LNCaP clone FGC (cell line): ENCODE data around the gene VPS11.

Source experiments
- DNase-seq: peaks from one replicate; pipeline ENCODE4 v3.0.0-alpha.2; 2011; ENCODE audit warnings: low read depth
- H3K4me3 ChIP-seq: 2 replicates; pipeline ENCODE4 v1.5.1; 2011; ENCODE audit warnings: mild to moderate bottlenecking, low read depth, low read length, control low read depth
- TF ChIP-seq, protein P1 (sequence below): IDR thresholded peaks from 2 replicates; pipeline ENCODE4 v1.5.1; 2012; ENCODE audit warnings: mild to moderate bottlenecking; ENCODE audit not compliant: control insufficient read depth, insufficient read depth; ENCODE audit errors: extremely low read depth

Gene VPS11

GRCh38 chr11:119110439-119110838 is 42.8 kb downstream of the VPS11 start:
- TF ChIP-seq, protein P1, sequence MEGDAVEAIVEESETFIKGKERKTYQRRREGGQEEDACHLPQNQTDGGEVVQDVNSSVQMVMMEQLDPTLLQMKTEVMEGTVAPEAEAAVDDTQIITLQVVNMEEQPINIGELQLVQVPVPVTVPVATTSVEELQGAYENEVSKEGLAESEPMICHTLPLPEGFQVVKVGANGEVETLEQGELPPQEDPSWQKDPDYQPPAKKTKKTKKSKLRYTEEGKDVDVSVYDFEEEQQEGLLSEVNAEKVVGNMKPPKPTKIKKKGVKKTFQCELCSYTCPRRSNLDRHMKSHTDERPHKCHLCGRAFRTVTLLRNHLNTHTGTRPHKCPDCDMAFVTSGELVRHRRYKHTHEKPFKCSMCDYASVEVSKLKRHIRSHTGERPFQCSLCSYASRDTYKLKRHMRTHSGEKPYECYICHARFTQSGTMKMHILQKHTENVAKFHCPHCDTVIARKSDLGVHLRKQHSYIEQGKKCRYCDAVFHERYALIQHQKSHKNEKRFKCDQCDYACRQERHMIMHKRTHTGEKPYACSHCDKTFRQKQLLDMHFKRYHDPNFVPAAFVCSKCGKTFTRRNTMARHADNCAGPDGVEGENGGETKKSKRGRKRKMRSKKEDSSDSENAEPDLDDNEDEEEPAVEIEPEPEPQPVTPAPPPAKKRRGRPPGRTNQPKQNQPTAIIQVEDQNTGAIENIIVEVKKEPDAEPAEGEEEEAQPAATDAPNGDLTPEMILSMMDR: no peak
- no peak for DNase-seq
- no peak overlapping the region for H3K4me3 ChIP-seq

GRCh38 chr11:119111361-119111925 is 43.8 kb downstream of the VPS11 start:
- DNase-seq: no peak
- H3K4me3 ChIP-seq: no peak overlapping the region
- TF ChIP-seq, protein P1: no peak

DNA sequence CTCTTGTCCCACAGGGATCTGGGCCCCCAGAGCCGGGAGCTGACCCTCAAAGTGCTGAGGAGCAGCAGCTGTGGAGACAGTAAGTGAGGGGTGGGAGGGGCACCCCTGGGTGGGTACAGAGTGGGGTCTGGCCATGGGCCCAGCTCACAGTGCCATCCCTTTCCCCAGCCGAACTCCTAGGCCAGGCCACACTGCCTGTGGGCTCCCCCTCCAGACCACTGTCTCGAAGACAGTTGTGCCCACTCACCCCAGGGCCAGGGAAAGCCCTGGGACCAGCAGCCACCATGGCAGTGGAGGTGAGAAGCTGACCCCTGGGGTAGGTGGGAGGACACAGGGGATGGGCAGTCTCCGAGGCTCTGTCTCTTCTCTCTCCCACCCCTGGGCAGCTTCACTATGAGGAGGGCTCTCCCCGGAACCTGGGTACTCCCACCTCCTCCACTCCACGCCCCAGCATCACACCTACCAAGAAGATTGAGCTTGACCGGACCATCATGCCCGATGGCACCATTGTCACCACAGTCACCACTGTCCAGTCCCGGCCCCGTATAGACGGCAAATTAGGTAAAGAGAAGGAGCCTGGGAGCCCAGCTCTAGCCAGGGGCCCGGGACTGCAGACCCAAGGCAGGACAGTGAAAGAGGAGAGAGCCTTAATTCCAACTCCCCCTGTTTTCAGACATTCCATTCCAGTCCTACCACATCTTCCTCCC is 44.8 kb downstream of the VPS11 start:
- TF ChIP-seq, protein P1: no peak
- no peak for DNase-seq
- H3K4me3 ChIP-seq: no peak overlapping the region

- TF ChIP-seq, protein P1: no peak
- no peak for DNase-seq
- H3K4me3 ChIP-seq: no peak overlapping the region
These were observed 46.1 kb downstream of the VPS11 start for GRCh38 chr11:119113716-119114115.

DNA sequence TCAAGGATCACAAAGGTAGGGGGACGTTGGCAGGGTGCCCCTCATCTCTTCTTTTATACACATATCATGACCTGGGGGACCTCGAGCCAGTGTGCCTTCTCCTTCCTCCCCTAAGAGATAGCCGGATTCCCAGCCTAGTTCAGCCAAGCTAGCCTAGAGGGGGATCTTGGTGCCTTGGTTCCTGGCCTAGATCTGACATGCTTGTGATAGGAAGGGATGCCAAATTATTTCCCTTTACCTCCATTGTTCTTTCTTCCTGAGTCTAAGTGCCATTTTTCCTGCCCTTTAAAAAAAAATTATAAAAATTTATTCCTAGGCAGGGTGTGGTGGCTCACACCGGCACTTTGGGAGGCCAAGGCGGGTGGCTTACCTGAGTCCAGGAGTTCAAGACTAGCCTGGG is 46.7 kb downstream of the VPS11 start:
- no peak overlapping the region for H3K4me3 ChIP-seq
- DNase-seq: no peak
- TF ChIP-seq, protein P1: no peak

DNA sequence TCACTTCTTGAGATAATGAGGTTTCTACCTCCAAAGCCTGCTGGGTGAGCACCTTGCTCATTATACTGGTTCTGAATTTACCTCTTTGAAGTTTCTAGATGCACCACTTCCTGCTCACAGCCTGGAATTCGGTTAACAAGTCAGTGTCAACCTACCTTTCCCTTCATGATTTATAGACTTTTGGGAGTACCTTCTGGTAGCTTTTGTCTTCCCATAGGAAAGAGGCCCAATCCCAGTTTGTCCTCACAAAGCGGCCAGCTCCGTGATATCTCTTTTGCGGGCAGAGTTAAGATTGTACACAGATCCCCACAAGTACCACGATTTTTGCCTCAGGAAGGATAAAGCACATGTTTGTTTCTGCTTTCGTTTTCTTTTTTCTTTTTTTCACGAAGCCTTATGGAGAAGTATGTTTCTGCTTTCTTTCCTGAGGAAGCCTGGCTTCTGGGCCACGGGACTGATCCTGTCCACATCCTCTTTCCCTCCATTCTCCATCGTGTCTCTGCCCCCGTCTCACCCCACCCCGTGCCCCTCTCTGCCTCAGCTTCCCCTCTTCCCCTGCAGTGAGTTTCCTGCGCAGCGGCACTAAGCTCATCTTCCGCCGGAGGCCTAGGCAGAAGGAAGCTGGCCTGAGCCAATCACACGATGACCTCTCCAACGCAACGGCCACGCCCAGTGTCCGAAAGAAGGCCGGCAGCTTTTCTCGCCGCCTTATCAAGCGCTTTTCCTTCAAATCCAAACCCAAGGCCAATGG is 48.0 kb downstream of the VPS11 start:
- no peak for DNase-seq
- TF ChIP-seq, protein P1: no peak
- H3K4me3 ChIP-seq: no peak overlapping the region

DNA sequence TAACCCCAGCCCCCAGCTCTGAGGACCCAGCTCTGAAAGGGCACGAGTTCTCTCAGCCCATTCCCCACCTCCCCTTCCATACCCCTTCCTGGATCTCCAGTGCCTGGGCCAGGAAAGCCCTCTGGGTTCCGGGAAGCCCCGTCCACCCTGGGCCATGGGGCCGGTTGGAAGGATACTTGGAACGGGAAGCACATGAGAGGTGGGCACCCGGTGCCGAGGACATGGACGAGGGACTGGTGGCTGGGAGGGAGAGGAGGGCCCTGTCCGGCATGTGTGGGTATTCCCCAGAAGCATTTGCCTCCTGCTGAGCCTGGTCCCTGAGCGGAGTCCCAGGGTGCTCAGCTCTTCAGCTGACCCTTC is 48.6 kb downstream of the VPS11 start:
- DNase-seq: no peak
- TF ChIP-seq, protein P1: no peak
- no peak overlapping the region for H3K4me3 ChIP-seq
